ENCODE results near the gene FOXN4.

Gene FOXN4

DNA sequence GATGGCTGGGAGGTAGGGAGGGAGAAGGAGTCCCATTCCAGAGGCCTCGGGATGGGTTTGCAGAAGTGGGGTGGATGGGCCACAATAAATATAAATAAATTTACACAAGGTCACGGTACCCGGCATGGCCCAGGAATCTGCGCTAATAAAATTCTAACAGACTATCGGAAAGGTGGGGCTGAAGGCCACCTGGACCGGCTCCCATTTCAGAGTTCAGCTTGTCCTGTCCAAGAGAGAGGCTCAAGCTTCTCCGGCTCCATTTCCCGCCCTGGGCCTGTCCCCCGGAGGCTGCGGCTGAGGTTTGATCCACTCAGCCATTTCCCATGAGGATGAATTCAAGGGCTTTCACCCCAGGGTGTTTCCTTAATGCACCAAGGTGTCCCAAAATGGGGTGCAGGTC lies 30.2 kb downstream of the FOXN4 start:
- DNase-seq: no peak

DNA sequence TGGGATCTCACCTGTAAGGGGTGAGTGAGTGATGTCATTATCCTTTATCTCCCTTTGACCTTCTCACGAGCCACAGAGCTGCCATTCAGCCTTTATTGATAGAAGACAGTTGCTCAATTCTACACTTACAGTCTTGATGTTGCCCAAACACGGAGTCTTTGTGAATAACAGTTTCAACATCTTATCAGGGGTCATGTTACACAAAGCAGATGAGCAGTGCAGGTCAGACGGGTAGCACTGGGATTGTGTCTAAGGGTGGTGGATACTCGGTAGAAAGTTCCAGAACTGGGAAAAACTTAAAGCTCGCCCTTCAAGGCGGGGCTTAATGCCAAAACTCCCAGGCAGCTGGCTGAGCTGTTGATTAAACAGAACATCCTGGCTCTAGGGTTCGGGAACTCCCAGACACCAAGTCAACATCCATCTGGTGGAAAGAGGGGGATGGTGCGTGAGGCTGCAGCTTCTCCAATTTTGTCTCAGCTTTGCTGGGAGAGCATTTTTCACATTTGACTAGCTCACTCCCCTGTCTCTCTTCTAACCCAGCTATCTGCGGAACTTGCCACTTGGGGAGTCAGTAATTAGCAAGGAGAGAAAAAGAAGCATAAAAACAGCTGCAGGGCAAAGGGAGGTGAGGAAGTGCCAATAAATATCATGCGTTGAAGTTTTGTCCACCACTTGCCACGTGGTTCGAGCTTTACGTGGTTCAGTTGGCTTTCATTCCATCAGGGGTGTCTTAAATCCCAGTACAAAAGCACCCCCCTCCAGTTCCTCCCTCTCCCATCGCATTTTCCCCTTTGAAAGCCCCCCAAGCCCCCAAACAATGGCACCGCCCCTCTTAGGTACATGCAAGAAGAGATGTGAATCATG lies 31.0 kb downstream of the FOXN4 start:
- no peak for DNase-seq

DNA sequence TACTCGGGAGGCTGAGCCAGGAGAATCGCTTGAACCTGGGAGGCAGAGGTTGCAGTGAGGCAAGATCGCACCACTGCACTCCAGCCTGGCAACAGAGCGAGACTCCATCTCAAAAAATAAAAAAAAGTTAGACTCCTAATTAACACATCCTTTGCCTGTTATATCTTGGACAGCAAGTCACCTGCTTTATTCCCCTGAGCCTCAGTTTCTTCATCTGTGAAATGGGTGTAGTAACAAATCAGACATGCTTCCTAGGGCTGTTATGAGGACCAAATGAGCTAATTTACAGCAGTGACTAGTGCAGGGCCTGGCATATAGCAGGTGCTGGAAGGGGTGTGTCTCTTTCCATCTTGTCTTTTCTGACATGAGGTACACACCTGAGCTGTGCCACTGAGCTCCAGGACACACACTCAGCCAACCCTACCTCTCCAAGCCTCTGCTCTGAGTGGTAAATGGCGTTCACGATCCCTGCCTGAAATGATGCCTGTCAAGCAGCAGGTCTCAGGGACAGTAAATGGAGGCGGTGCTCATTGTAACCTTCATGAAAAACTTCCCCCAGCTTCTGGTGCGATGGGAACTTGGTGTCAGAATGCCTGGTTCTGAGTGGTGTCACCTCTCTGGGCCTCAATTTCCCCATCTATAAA lies 31.7 kb downstream of the FOXN4 start:
- DNase-seq: no peak

GRCh38 chr12:109276160-109276559 lies 32.9 kb downstream of the FOXN4 start:
- no peak for DNase-seq

DNA sequence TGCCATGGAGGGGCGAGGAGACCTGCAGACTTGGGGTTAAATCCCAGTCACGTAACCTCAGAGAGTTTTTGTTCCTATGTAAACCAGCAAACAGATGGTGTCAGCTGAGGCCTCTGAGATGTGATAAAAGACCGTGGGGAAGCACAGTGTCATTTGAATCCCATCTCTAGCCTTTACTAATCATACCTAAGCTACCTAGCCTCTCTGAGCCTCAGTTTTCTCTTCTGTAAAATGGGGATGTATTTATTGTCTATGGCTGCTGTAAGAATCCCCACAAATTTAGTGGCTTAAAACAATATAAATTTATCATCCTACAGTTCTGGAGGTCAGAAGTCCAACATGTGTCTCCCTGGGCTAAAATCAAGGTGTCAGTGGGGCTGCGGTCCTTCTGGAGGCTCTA lies 33.9 kb downstream of the FOXN4 start:
- DNase-seq: no peak

- DNase-seq: no peak
Observed at GRCh38 chr12:109274381-109274780, 34.7 kb downstream of the FOXN4 start.

DNA sequence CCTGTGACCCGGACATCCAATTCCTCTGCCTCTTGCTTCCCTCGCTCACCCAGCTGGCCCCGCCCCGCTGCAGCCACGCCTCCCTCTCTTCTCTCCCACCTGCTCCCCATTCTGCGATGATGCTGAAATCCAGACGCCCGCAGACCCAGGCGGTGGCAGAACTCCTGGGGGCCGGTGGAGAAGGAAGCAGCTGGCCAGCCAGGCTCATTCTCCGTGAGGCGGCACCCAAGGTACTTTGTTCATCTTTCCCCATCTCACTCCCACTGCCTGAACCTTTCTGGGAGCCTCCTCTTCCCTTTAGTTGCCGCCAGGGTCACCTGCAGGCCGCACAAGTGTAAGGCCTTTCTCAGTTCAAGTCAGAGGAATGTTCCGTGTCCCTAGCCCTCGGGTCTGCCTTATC lies 35.7 kb downstream of the FOXN4 start:
- peak; percentile 54 for DNase-seq

DNA sequence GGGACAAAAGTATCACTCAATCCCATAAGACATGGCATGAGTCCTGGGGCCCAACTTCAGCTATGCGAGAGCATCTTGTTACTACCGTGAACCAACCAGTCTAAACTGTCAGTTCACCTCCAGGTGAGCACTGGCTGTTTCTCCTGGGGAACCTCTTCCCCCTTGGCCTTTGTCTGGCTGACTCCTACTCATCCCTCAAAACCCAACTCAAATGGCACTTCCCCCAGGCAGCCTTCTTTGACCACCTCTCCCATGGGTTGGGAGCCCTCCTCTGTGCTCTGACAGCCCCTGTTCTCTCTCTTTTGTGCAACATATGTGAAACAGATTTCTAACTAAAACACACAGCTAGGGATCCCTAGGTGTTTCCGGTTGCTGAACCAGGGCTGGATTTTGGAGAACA lies 37.7 kb downstream of the FOXN4 start:
- DNase-seq: no peak

GRCh38 chr12:109270494-109270893 lies 38.6 kb downstream of the FOXN4 start:
- no peak for DNase-seq

GRCh38 chr12:109269428-109269827 lies 39.7 kb downstream of the FOXN4 start:
- DNase-seq: no peak

DNA sequence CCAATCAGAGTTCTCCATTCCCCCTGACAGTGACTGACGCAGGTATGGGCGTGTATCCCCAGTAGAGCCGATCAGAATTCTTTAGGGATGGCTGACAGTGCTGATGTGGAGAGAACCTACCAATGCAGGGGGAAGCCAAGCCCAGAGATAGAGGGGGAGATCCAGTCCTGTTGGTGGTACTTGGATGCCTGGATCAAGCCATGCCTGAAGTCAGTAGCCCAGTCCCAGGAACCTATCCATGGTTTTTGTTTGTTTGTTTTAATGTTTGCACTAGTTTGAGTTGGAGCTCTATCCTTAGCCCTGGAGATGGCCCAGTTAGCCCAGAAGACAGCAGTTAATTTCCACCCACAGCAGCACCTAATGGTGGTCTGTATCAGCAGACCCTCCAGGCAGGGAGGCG lies 40.2 kb downstream of the FOXN4 start:
- no peak for DNase-seq

- DNase-seq: no peak
Observed at GRCh38 chr12:109267361-109267760, 41.7 kb downstream of the FOXN4 start.

- DNase-seq: no peak
Observed at GRCh38 chr12:109266106-109266879, 42.8 kb downstream of the FOXN4 start.

DNA sequence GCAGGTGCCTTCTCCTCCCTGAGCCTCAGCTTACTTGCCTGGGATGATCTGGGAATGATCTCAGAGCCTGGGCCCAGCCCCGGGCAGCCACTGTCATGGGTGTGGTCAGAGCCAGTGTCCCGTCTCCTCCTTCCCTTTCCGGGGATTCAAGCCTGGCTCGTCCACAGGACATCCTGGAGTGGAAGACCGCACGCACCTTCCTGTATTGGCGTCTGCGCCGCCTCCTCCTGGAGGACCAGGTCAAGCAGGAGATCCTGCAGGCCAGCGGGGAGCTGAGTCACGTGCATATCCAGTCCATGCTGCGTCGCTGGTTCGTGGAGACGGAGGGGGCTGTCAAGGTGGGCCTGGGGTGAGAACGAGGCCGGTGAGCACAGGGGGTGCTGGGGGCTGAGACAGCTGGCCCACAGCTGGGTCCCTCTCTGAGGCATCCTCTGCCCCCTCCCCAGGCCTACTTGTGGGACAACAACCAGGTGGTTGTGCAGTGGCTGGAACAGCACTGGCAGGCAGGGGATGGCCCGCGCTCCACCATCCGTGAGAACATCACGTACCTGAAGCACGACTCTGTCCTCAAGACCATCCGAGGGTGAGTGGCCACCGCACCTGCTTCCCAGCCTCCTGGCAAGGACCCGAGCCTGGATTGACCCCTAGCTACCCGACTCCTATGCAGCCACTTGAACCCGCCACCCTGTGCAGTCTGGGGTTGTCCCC lies 44.0 kb downstream of the FOXN4 start:
- no peak for DNase-seq

DNA sequence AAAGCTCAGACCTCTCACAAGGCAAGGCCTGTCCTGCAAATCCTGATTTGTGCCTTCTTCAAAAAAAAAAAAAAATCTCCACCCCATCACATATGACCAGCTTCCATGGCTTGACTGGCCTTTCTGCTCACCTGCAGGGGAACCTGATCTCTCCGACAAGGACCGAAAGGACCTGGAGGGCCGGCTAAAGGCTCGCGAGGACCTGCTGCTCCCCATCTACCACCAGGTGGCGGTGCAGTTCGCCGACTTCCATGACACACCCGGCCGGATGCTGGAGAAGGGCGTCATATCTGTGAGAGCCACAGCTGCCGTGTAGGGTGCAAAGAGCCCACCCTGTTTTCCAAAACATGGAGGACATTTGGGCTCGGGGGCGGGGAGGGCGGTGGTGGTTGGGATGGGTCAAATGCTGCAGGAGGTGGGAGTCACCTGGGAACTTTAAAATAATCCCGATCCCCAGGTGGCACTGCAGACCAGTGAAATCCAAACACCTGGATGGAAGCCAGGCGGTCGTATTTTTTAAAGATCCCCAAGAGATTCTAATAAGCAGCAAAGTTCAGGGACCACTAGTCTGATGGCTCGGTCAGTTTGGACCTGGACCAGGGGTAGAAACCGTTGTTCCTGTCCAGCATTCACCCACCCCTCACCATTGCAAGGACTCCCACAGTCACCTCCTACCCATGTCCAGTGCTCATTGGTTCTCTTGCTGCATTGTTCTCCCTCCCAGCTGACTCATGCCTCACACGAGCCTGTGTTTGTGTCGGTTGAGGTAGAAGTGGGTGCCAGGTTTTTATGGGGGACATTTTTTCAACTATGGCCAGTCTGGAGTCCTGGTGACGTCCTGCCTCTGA lies 44.8 kb downstream of the FOXN4 start:
- DNase-seq: peak; percentile 82

GRCh38 chr12:109263439-109263838 lies 45.6 kb downstream of the FOXN4 start:
- no peak for DNase-seq

- DNase-seq: no peak
Observed at GRCh38 chr12:109261939-109262338, 47.1 kb downstream of the FOXN4 start.

DNA sequence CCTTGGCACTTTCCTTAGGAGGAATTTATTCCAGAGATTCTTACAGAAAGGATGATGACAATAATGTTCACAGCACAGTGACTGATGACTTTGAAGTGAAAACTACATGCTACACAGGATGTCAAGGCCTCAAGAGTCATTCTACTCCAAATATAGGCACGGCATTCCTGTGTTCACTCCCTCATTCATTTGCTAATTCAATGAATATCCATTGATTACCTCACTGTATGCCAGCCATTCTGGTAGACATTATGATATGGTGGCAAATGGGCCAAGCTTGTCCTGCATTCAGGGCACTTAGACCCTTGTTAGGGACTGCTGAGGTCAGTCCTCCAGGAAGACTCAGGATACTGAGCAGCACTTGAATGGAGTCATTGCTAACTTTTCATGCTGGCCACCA lies 48.0 kb downstream of the FOXN4 start:
- DNase-seq: no peak

DNA sequence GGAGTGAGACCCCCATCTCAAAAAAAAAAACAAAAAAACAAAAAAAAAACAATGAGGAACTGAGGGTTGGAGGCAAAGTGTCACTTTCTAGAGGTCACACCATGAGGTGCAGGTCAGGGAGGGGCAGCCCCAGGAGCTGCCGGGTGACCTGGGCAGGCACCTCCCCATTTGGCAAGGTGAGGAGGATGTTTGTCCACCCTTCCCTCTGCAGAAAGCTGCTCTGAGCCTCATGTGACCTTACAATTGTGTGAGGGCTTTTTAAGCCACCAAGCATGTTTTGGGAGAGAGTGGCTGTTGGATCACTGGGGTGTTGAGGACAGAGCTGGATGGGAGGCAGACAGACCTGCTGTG lies 49.6 kb downstream of the FOXN4 start:
- DNase-seq: no peak

DNA sequence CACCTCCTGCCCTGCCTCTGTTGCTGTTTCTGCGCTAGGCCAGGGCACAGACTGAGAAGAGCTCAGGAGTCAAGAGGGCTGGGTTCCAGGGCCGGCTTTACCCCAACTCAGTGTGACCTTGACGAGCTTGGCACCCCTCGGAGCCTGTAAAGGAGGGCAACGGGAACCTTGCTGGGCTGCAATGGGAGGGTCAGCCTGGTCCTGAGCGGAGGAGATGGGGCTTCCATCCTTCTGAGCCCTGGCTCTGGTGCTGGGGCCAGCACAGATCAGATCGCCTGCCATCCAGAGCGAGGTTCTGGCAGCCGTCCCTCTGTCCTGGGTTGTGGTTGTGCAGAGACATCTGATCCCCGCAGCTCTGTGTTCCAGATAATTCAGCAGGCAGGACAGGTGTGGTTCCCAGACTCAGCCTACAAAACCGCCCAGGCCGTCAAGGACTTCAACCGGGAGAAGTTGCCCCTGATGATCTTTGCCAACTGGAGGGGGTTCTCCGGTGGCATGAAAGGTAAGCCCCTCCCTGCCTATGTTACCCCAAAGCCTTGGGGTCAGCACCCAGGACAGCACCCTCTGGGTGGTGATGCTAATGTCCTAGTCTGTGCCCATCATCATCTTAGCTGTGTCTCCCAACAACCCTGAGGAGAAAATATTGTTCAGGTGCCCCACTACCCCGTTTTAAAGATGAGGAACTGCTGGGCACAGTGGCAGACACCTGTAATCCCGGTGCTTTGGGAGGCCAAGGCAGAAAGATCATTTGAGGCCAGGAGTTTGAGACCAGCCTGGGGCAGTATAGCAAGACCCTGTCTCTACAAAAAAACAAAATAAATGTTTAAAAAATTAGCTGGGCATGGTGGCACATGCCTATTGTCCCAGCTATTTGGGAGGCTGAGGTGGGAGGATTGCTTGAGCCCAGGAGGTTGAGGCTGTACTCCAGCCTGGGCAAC lies 50.2 kb downstream of the FOXN4 start:
- DNase-seq: no peak

DNA sequence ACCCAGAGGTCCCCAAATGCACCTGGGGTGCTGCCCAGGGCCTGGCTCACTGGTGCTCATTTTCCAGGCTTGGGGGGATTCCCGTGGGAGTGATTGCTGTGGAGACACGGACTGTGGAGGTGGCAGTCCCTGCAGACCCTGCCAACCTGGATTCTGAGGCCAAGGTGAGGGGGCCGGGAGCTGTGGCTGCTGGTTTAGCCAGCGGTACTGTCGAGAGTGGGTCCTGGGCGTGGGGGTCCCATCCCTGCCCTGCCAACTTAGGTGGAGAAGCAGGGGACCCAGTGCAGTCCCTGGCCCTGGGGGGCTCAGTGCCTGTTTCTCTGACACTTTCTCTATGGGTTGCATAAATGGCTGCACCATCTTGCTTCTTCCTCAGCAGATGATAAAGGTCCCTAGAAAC lies 50.9 kb downstream of the FOXN4 start:
- no peak for DNase-seq

Data from retina (tissue), 1 donor.